C4-2B (cell line): ENCODE data around the gene CD81.

Source experiments
- H3K27ac ChIP-seq: fragments of 450-650 bp; 2 replicates; pipeline ENCODE4 v1.5.1; 2017
- CTCF ChIP-seq: fragments of 450-650 bp; conservative IDR thresholded peaks from 2 replicates; pipeline ENCODE4 v1.5.1; 2017; ENCODE audit warnings: mild to moderate bottlenecking
- ZFX ChIP-seq: fragments of 450-650 bp; IDR thresholded peaks from 2 replicates; pipeline ENCODE4 v1.6.1; 2017

Gene CD81

GRCh38 chr11:2436013-2436520 lies 59.0 kb downstream of the CD81 start:
- TF ChIP-seq CTCF, result no peak
- no peak for TF ChIP-seq ZFX

GRCh38 chr11:2436521-2437031 lies 59.5 kb downstream of the CD81 start:
- TF ChIP-seq ZFX (no peak), CTCF (no peak)

More at GRCh38 chr11:2436013-2436520, 59.0 kb downstream of the CD81 start:
- no peak overlapping the region for H3K27ac ChIP-seq

GRCh38 chr11:2437516-2437915 lies 60.4 kb downstream of the CD81 start:
- TF ChIP-seq CTCF (no peak), ZFX (no peak)
- no peak overlapping the region for H3K27ac ChIP-seq

More at GRCh38 chr11:2436521-2437031, 59.5 kb downstream of the CD81 start:
- H3K27ac ChIP-seq, result no peak overlapping the region

- H3K27ac ChIP-seq, result no peak overlapping the region
- TF ChIP-seq CTCF, result no peak
- TF ChIP-seq ZFX, result no peak
These were observed 62.7 kb downstream of the CD81 start for GRCh38 chr11:2439820-2440219.

GRCh38 chr11:2440646-2441045 lies 63.5 kb downstream of the CD81 start:
- no peak overlapping the region for H3K27ac ChIP-seq
- TF ChIP-seq ZFX (no peak), CTCF (no peak)

- TF ChIP-seq CTCF (no peak), ZFX (no peak)
- H3K27ac ChIP-seq, result no peak overlapping the region
These were observed 64.1 kb downstream of the CD81 start for GRCh38 chr11:2441171-2441570.

- no peak for TF ChIP-seq ZFX
- TF ChIP-seq CTCF, result no peak
- H3K27ac ChIP-seq, result no peak overlapping the region
These were observed 65.5 kb downstream of the CD81 start for GRCh38 chr11:2442589-2442988.
